Body of pancreas (tissue), 4 donors: ENCODE measurements around the gene KCNF1.

Experiments
- CTCF ChIP-seq, 7 experiments: fragments of 450-650 bp in 4 of 7; fragments of 200-600 bp in 3 of 7; sonication (generic) in 3 of 7; IDR thresholded peaks; one replicate each; pipeline ENCODE4 v1.5.1; 2016 to 2019; ENCODE audit warnings: antibody characterized with exemption in 7 of 7
- POLR2A ChIP-seq, 3 donors: fragments of 450-650 bp; IDR thresholded peaks; one replicate each; pipeline ENCODE4 v1.6.1; 2016; ENCODE audit warnings: antibody characterized with exemption in 3 of 3, mild to moderate bottlenecking in 2 of 3

DNA sequence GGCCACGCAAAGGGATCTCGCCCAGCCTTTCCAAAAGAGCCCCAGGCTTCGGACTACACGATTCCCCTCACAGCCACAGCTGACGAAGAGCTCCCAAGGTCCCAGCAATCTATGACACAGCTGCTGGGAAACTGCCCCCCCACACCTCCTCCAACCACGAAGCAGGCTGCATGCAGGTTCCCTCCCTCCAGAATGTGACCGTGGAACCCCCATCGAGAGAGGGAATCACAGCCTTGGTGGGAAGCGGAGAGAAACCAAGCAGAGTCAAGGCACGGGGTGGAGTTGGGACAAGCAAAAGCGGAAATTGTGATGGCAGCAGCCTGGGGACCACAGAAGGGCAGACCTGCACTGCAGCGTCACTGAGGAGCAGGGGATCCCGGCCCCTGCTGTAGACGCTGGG is 50.3 kb downstream of the KCNF1 start:
- TF ChIP-seq CTCF (IDR thresholded peaks at IDR 0.05) (no peak), POLR2A (IDR thresholded peaks at IDR 0.05) (no peak)
